ENCODE measurements around the gene SKIDA1.

Gene SKIDA1

GRCh38 chr10:21528236-21529031, 3.0 kb upstream of the SKIDA1 start:
- DNase-seq: no peak

GRCh38 chr10:21527598-21528235, 2.2 kb upstream of the SKIDA1 start:
- no peak for DNase-seq

- DNase-seq: no peak
These were observed 1.5 kb upstream of the SKIDA1 start for GRCh38 chr10:21526860-21527597.

GRCh38 chr10:21526188-21526859, 842 bp upstream of the SKIDA1 start:
- DNase-seq: no peak

- DNase-seq: no peak
These were observed 736 bp downstream of the SKIDA1 start for GRCh38 chr10:21524526-21525366.

- DNase-seq: no peak
These were observed 1.4 kb downstream of the SKIDA1 start for GRCh38 chr10:21524131-21524525.

GRCh38 chr10:21523557-21524008, 1.9 kb downstream of the SKIDA1 start:
- no peak for DNase-seq

GRCh38 chr10:21522631-21523406, 2.7 kb downstream of the SKIDA1 start:
- DNase-seq: no peak

- DNase-seq: no peak
These were observed 3.5 kb downstream of the SKIDA1 start for GRCh38 chr10:21521751-21522533.

GRCh38 chr10:21520949-21521348, 4.5 kb downstream of the SKIDA1 start:
- no peak for DNase-seq

- no peak for DNase-seq
These were observed 5.0 kb downstream of the SKIDA1 start for GRCh38 chr10:21520509-21520908.

GRCh38 chr10:21519941-21520436, 5.5 kb downstream of the SKIDA1 start:
- DNase-seq: no peak

- DNase-seq: no peak
These were observed 6.0 kb downstream of the SKIDA1 start for GRCh38 chr10:21519397-21519933.

- no peak for DNase-seq
These were observed 6.7 kb downstream of the SKIDA1 start for GRCh38 chr10:21518641-21519396.

- DNase-seq: peak; percentile 84
These were observed 7.3 kb downstream of the SKIDA1 start for GRCh38 chr10:21518149-21518640.

- DNase-seq: no peak
These were observed 8.1 kb downstream of the SKIDA1 start for GRCh38 chr10:21517134-21518031.

- no peak for DNase-seq
These were observed 9.0 kb downstream of the SKIDA1 start for GRCh38 chr10:21516242-21517131.

Data from NCI-H1436 treated with DMSO at 0.1 percent for 48 hours (cell line).